Parathyroid adenoma (tissue), 2 donors: Measurements from ENCODE around the gene NCKAP5.

Experiments
- H2AFZ ChIP-seq: fragments of 300-600 bp; sonication (generic); one replicate; pipeline ENCODE4 v1.7.0; 2017; ENCODE audit warnings: antibody characterized with exemption, mild to moderate bottlenecking
- H3K27ac ChIP-seq: fragments of 300-600 bp; sonication (generic); one replicate; pipeline ENCODE4 v1.7.0; 2017
- H3K27me3 ChIP-seq: fragments of 300-600 bp; sonication (generic); one replicate; pipeline ENCODE4 v1.7.0; 2017; ENCODE audit warnings: low read length; ENCODE audit not compliant: control insufficient read depth, insufficient read depth
- H3K36me3 ChIP-seq: fragments of 300-600 bp; sonication (generic); one replicate; pipeline ENCODE4 v1.7.0; 2017; ENCODE audit warnings: low read length; ENCODE audit not compliant: control insufficient read depth, insufficient read depth
- H3K4me1 ChIP-seq: fragments of 300-600 bp; sonication (generic); one replicate; pipeline ENCODE4 v1.7.0; 2017; ENCODE audit warnings: control low read depth
- H3K4me2 ChIP-seq: fragments of 300-600 bp; sonication (generic); one replicate; pipeline ENCODE4 v1.7.0; 2017; ENCODE audit warnings: low read length
- H3K4me3 ChIP-seq: fragments of 300-600 bp; sonication (generic); one replicate; pipeline ENCODE4 v1.7.0; 2017; ENCODE audit warnings: low read depth, low read length
- H3K79me2 ChIP-seq: fragments of 300-600 bp; sonication (generic); one replicate; pipeline ENCODE4 v1.7.0; 2017; ENCODE audit warnings: control low read depth
- H3K9ac ChIP-seq: fragments of 300-600 bp; sonication (generic); one replicate; pipeline ENCODE4 v1.7.0; 2017; ENCODE audit warnings: mild to moderate bottlenecking
- H3K9me3 ChIP-seq: fragments of 300-600 bp; sonication (generic); one replicate; pipeline ENCODE4 v1.7.0; 2017; ENCODE audit warnings: low read length; ENCODE audit not compliant: control insufficient read depth
- CTCF ChIP-seq: fragments of 300-600 bp; sonication (generic); IDR thresholded peaks from one replicate; pipeline ENCODE4 v1.7.0; 2017; ENCODE audit warnings: antibody characterized with exemption, mild to moderate bottlenecking
- donor health status: primary hyperparathyroidism.

The NCKAP5 gene

GRCh38 chr2:133223226-133223625, 345.0 kb downstream of the NCKAP5 start:
- Histone ChIP-seq H3K4me3 (no peak overlapping the region), H3K27me3 (no peaks in the 10 kb centered on the region), H3K79me2 (no peaks in the 10 kb centered on the region), H3K9me3 (no peaks in the 10 kb centered on the region), H2AFZ (no peak overlapping the region), H3K9ac (no peak overlapping the region), H3K36me3 (no peaks in the 10 kb centered on the region), H3K4me1 (no peaks in the 10 kb centered on the region), H3K27ac (no peak overlapping the region), H3K4me2 (no peak overlapping the region)
- TF ChIP-seq CTCF = no peak

- Histone ChIP-seq H3K9ac (no peak overlapping the region), H3K36me3 (no peaks in the 10 kb centered on the region), H3K27ac (no peak overlapping the region), H2AFZ (no peak overlapping the region), H3K27me3 (no peaks in the 10 kb centered on the region), H3K4me3 (no peak overlapping the region), H3K9me3 (no peaks in the 10 kb centered on the region), H3K79me2 (no peaks in the 10 kb centered on the region), H3K4me1 (no peaks in the 10 kb centered on the region), H3K4me2 (no peak overlapping the region)
- no peak for TF ChIP-seq CTCF
Observed at GRCh38 chr2:133221398-133221797, 346.9 kb downstream of the NCKAP5 start.

- TF ChIP-seq CTCF = no peak
- H3K4me1 ChIP-seq = no peaks in the 10 kb centered on the region
Observed at GRCh38 chr2:133218204-133218603, 350.1 kb downstream of the NCKAP5 start.

GRCh38 chr2:133215477-133215876, 352.8 kb downstream of the NCKAP5 start:
- Histone ChIP-seq H3K27ac (no peak overlapping the region), H3K9me3 (no peaks in the 10 kb centered on the region), H3K9ac (no peak overlapping the region), H3K79me2 (no peaks in the 10 kb centered on the region), H3K36me3 (no peaks in the 10 kb centered on the region), H3K4me1 (no peaks in the 10 kb centered on the region), H2AFZ (no peak overlapping the region), H3K4me2 (no peak overlapping the region), H3K4me3 (no peak overlapping the region), H3K27me3 (no peaks in the 10 kb centered on the region)
- no peak for TF ChIP-seq CTCF

More at GRCh38 chr2:133218204-133218603, 350.1 kb downstream of the NCKAP5 start:
- no peaks in the 10 kb centered on the region for H3K9me3 ChIP-seq
- no peaks in the 10 kb centered on the region for H3K27me3 ChIP-seq
- H2AFZ ChIP-seq = no peak overlapping the region
- H3K36me3 ChIP-seq = no peaks in the 10 kb centered on the region
- no peak overlapping the region for H3K4me3 ChIP-seq
- no peaks in the 10 kb centered on the region for H3K79me2 ChIP-seq
- H3K4me2 ChIP-seq = no peak overlapping the region
- no peak overlapping the region for H3K27ac ChIP-seq
- no peak overlapping the region for H3K9ac ChIP-seq

- H3K9me3 ChIP-seq = no peaks in the 10 kb centered on the region
- H2AFZ ChIP-seq = no peak overlapping the region
- no peaks in the 10 kb centered on the region for H3K4me1 ChIP-seq
- H3K27ac ChIP-seq = no peak overlapping the region
- no peaks in the 10 kb centered on the region for H3K79me2 ChIP-seq
- H3K4me2 ChIP-seq = no peak overlapping the region
- TF ChIP-seq CTCF = no peak
- no peak overlapping the region for H3K9ac ChIP-seq
- H3K4me3 ChIP-seq = no peak overlapping the region
- H3K27me3 ChIP-seq = no peaks in the 10 kb centered on the region
- H3K36me3 ChIP-seq = no peaks in the 10 kb centered on the region
Observed at GRCh38 chr2:133213651-133214050, 354.6 kb downstream of the NCKAP5 start.
